ENCODE data around the gene RAMP1. TPM values are rescaled to one million over a fixed set of nuclear protein-coding genes. Genes with fewer than 3 reads are reported as not detected.

RAMP1 gene
- polyA plus RNA-seq, 3 donors from 2014 or later = 70.8 to 292 (median 96.5) TPM

DNA sequence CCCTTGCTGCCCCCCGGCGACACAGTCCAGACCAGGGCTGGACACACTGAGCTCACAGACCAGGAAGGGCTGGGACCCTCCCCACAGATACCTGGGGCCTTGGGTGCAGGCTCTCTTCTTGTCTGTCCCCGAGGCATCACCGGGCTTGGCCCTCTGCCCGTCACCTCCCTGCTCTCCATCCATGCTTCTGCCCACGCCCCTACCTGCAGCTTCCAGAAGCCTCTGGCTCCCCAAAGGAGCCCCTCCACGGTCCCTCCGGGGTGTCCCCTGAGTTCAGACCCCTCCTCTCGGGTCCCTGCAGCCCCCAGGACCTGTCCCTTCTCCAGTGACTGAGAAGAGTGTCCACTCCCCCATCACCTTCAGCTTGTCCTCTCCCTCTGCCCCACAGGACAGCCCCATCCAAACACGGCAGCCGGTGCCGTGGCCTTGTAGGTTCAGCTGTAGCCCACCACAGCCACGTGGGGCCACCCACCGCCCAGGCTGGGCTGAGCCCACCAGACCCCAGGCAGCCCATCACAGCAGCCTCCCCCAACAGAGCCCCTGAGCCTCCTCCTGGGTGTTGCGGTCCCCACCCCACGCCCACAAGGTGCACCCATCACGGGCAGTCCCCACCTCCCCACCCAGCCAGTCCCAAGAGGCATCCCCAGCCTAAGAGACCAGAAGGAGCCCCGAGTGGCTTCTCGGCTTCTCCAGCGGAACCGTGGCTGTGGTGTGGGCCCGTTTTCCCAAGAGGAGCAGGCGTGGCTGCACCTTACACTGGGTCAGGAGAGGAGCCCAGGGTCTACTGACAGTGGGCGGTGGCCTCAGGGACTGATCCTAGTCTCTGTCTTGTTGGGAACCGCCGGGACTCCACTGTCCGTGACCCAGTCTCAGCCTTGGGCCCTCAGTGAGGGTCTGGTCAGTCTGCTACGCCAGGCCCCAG, 53.1 kb downstream of the RAMP1 start:
- Mint-ChIP-seq H3K4me3 (no peak overlapping the region), H3K36me3 (peaks cover 0 to 8% (median 4%) of the 10 kb centered on the region in 3 donors), H3K27ac (no peak overlapping the region), H3K9me3 (peaks cover 0 to 1% (median 0%) of the 10 kb centered on the region in 6 donors), H3K4me1 (peaks cover 3 to 11% of the 10 kb centered on the region in 2 donors), H3K27me3 (ENCODE audit: low read depth in 3 of 3) (peaks cover 0 to 2% (median 0%) of the 10 kb centered on the region in 3 donors)
- no peak for DNase-seq

- Mint-ChIP-seq H3K36me3 (peaks cover 0 to 8% (median 4%) of the 10 kb centered on the region in 3 donors), H3K27ac (no peak overlapping the region), H3K9me3 (no peaks in the 10 kb centered on the region), H3K4me1 (peaks cover 3 to 5% of the 10 kb centered on the region in 2 donors), H3K4me3 (no peak overlapping the region), H3K27me3 (ENCODE audit: low read depth in 3 of 3) (peaks cover 0 to 2% (median 0%) of the 10 kb centered on the region in 3 donors)
- no peak for DNase-seq
These were observed 53.9 kb downstream of the RAMP1 start for GRCh38 chr2:237913193-237913917.

DNA sequence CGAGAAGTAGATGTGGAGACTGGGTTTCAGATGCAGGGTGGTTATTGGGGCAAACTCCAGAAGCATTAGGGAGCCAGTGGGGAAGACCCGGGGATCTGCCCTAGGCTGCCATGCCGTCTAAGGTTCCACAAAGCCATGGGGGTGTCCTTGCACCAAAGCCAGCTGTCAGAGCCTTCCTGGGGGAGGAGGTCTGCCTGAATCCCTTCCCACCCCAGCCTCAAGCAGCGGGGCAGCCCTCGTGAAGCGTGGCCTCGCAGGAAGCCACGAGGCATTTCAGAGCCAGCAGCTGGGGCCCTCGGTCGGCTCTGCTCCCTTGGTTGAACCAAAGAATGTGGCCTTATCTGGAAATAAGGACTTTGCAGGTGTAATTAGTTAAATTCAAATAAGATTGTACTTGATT, 56.2 kb downstream of the RAMP1 start:
- Mint-ChIP-seq H3K36me3 (peaks cover 0 to 4% (median 3%) of the 10 kb centered on the region in 3 donors), H3K4me3 (no peak overlapping the region), H3K27me3 (ENCODE audit: low read depth in 3 of 3) (peaks cover 0 to 2% (median 1%) of the 10 kb centered on the region in 3 donors), H3K4me1 (peaks cover 4 to 12% of the 10 kb centered on the region in 2 donors), H3K27ac (peak overlapping the region in 2 of 6 donors; percentile 35 to 53), H3K9me3 (no peaks in the 10 kb centered on the region)
- DNase-seq = no peak

- H3K27me3 Mint-ChIP-seq (ENCODE audit: low read depth in 3 of 3) = peaks cover 0 to 2% (median 1%) of the 10 kb centered on the region in 3 donors
- H3K9me3 Mint-ChIP-seq = no peaks in the 10 kb centered on the region
- H3K4me1 Mint-ChIP-seq = peaks cover 5 to 12% of the 10 kb centered on the region in 2 donors
- peaks cover 0 to 4% (median 0%) of the 10 kb centered on the region in 3 donors for H3K36me3 Mint-ChIP-seq
- peak overlapping the region in 2 of 6 donors; percentile 45 to 53 for H3K27ac Mint-ChIP-seq
- no peak overlapping the region for H3K4me3 Mint-ChIP-seq
- no peak for DNase-seq
These were observed 56.9 kb downstream of the RAMP1 start for GRCh38 chr2:237916296-237916695.

- Mint-ChIP-seq H3K9me3 (no peaks in the 10 kb centered on the region), H3K4me3 (no peak overlapping the region), H3K27ac (no peak overlapping the region), H3K4me1 (peaks cover 10 to 25% of the 10 kb centered on the region in 2 donors), H3K27me3 (ENCODE audit: low read depth in 3 of 3) (peaks cover 0 to 2% (median 1%) of the 10 kb centered on the region in 3 donors), H3K36me3 (peaks cover 0 to 4% (median 0%) of the 10 kb centered on the region in 3 donors)
- DNase-seq = no peak
These were observed 58.4 kb downstream of the RAMP1 start for GRCh38 chr2:237917696-237918374.

DNA sequence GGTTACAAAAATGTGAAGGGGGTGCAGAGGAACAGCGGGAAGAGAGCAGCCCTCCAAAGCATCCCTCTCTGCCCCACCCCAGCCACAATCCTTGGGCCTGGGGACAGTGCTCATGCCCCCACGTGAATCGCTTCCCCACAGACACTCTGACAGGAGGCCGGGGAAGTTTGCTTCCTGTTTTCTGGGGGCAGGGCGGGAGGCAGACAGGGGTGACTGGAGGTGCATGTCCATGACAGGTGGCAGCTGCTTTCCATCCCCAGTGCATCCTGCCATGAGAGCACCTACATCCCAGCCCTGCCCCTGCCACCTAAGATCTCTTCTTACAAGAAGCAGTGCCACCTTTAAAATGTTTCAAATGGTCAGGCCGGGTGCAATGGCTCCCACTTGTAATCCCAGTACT, 60.2 kb downstream of the RAMP1 start:
- no peaks in the 10 kb centered on the region for H3K9me3 Mint-ChIP-seq
- H3K27ac Mint-ChIP-seq = peak overlapping the region in 2 of 6 donors; percentile 70 to 78
- no peak overlapping the region for H3K4me3 Mint-ChIP-seq
- H3K27me3 Mint-ChIP-seq (ENCODE audit: low read depth in 3 of 3) = peaks cover 0 to 1% (median 0%) of the 10 kb centered on the region in 3 donors
- H3K4me1 Mint-ChIP-seq = peaks cover 26 to 38% of the 10 kb centered on the region in 2 donors
- peaks cover 0 to 4% (median 0%) of the 10 kb centered on the region in 3 donors for H3K36me3 Mint-ChIP-seq
- no peak for DNase-seq

GRCh38 chr2:237920673-237921072, 61.2 kb downstream of the RAMP1 start:
- Mint-ChIP-seq H3K4me1 (peaks cover 31 to 43% of the 10 kb centered on the region in 2 donors), H3K4me3 (no peak overlapping the region), H3K27ac (peak overlapping the region in 4 of 6 donors; percentile 8 to 88 (median 28)), H3K27me3 (ENCODE audit: low read depth in 3 of 3) (peaks cover 0 to 1% (median 0%) of the 10 kb centered on the region in 3 donors), H3K36me3 (peaks cover 0 to 4% (median 0%) of the 10 kb centered on the region in 3 donors), H3K9me3 (no peaks in the 10 kb centered on the region)
- no peak for DNase-seq

- DNase-seq = no peak
- Mint-ChIP-seq H3K36me3 (no peaks in the 10 kb centered on the region), H3K4me1 (peaks cover 42 to 56% of the 10 kb centered on the region in 2 donors), H3K9me3 (no peaks in the 10 kb centered on the region), H3K27ac (peak overlapping the region in 5 of 6 donors; percentile 3 to 88 (median 47)), H3K27me3 (ENCODE audit: low read depth in 3 of 3) (peaks cover 0 to 1% (median 0%) of the 10 kb centered on the region in 3 donors), H3K4me3 (peak overlapping the region; percentile 40 to 79 (median 53))
These were observed 62.6 kb downstream of the RAMP1 start for GRCh38 chr2:237921967-237922492.

GRCh38 chr2:237922641-237923361, 63.4 kb downstream of the RAMP1 start:
- no peak for DNase-seq
- Mint-ChIP-seq H3K9me3 (no peaks in the 10 kb centered on the region), H3K36me3 (no peaks in the 10 kb centered on the region), H3K4me1 (peaks cover 49 to 64% of the 10 kb centered on the region in 2 donors), H3K4me3 (peak overlapping the region; percentile 78 to 84 (median 78)), H3K27me3 (ENCODE audit: low read depth in 3 of 3) (peaks cover 0 to 1% (median 0%) of the 10 kb centered on the region in 3 donors), H3K27ac (peak overlapping the region in 5 of 6 donors; percentile 77 to 90 (median 88))

- peak; percentile 82 to 84 (median 83) for DNase-seq
- Mint-ChIP-seq H3K4me1 (peaks cover 50 to 67% of the 10 kb centered on the region in 2 donors), H3K36me3 (no peaks in the 10 kb centered on the region), H3K27ac (peak overlapping the region; percentile 73 to 94 (median 90)), H3K27me3 (ENCODE audit: low read depth in 3 of 3) (peaks cover 0 to 1% (median 0%) of the 10 kb centered on the region in 3 donors), H3K9me3 (no peaks in the 10 kb centered on the region), H3K4me3 (peak overlapping the region; percentile 78 to 84 (median 78))
These were observed 64.2 kb downstream of the RAMP1 start for GRCh38 chr2:237923481-237924163.

DNA sequence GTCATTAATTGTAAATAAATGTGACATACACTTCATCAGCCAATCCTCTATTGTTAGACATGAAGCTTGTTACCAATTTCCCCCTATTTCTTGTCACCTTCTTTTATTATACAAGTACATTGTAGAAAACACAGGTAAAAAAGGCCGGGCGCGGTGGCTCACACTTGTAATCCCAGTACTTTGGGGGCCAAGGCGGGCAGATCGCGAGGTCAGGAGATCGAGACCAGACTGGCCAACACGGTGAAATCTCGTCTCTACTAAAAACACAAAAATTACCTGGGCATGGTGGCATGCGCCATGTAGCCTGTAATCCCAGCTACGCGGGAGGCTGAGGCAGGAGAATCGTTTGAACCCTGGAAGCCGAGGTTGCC, 64.7 kb downstream of the RAMP1 start:
- peak overlapping the region; percentile 73 to 94 (median 90) for H3K27ac Mint-ChIP-seq
- no peaks in the 10 kb centered on the region for H3K9me3 Mint-ChIP-seq
- H3K4me1 Mint-ChIP-seq = peaks cover 48 to 64% of the 10 kb centered on the region in 2 donors

DNA sequence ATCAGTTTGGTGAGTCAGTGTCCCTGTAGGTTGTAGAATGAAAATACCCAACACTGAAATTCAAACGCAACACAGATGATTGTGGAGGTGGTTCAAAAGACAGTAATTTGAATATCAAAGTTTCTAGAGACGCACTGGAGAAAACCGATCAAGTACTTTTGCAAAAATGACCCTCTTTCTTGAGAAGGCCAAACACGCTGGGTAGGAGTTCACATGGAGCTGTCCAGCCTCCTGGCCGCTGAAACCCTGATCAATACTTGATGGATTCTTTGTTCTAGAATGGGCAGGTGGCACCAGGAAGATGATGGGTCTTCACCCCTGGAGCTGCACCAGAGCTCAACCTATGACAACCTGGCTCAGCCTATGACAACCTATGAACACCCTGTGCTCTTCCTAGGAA, 67.7 kb downstream of the RAMP1 start:
- Mint-ChIP-seq H3K27ac (peak overlapping the region in 4 of 6 donors; percentile 32 to 48 (median 46)), H3K27me3 (ENCODE audit: low read depth in 3 of 3) (no peaks in the 10 kb centered on the region), H3K4me3 (peak overlapping the region in 1 of 5 donors; percentile 13), H3K36me3 (no peaks in the 10 kb centered on the region), H3K9me3 (no peaks in the 10 kb centered on the region), H3K4me1 (peaks cover 43 to 54% of the 10 kb centered on the region in 2 donors)
- DNase-seq = no peak

More for the DNA sequence above, 64.7 kb downstream of the RAMP1 start:
- no peak for DNase-seq
- peaks cover 0 to 1% (median 0%) of the 10 kb centered on the region in 3 donors for H3K27me3 Mint-ChIP-seq (ENCODE audit: low read depth in 3 of 3)
- H3K36me3 Mint-ChIP-seq = no peaks in the 10 kb centered on the region
- peak overlapping the region; percentile 78 to 84 (median 78) for H3K4me3 Mint-ChIP-seq

Measured in immature natural killer cell (primary cell).